Large intestine (tissue), 3 donors: ENCODE results near the gene NMT1. TPM values are rescaled to one million over a fixed set of nuclear protein-coding genes. Genes with fewer than 3 reads are reported as not detected.

ENCODE experiments used
- DNase-seq, 2 donors: peaks; one replicate each; pipeline versions ENCODE4 v3.0.0 to v3.0.0-alpha.2; 2013
- H3K27ac ChIP-seq: one replicate; pipeline ENCODE4 v1.5.1; 2013; ENCODE audit warnings: low read length
- H3K27me3 ChIP-seq: 2 replicates; pipeline ENCODE4 v1.6.1; 2013; ENCODE audit warnings: low read length; ENCODE audit not compliant: control insufficient read depth, insufficient read depth
- H3K36me3 ChIP-seq: 2 replicates; pipeline ENCODE4 v1.6.1; 2013; ENCODE audit warnings: low read length; ENCODE audit not compliant: control insufficient read depth, insufficient read depth
- H3K4me1 ChIP-seq: one replicate; pipeline ENCODE4 v1.6.1; 2013; ENCODE audit warnings: low read length; ENCODE audit not compliant: control insufficient read depth, insufficient read depth
- H3K4me3 ChIP-seq: one replicate; pipeline ENCODE4 v1.5.1; 2013; ENCODE audit warnings: low read length
- H3K9me3 ChIP-seq: one replicate; pipeline ENCODE4 v1.6.1; 2013; ENCODE audit warnings: mild to moderate bottlenecking, low read depth, low read length, moderate library complexity; ENCODE audit not compliant: control insufficient read depth
- WGBS: methylation state at CpG from one replicate; pipeline ENCODE4 v1.1.5; 2013; ENCODE audit warnings: low lambda C conversion rate; ENCODE audit not compliant: insufficient coverage; 5-methylcytosine and 5-hydroxymethylcytosine counted together
- polyA plus RNA-seq: library from polyadenylated mRNA; unstranded; fragments of 120-200 nt; gene quantifications from one replicate; pipeline ENCODE4 v1.2.1, GENCODE V29; 2013

NMT1 gene
- polyA plus RNA-seq, 1 donor, result 51.0 TPM

- no peak overlapping the region for H3K4me3 ChIP-seq
- no peak overlapping the region for H3K27ac ChIP-seq
- no peaks in the 10 kb centered on the region for H3K9me3 ChIP-seq
- no peak for DNase-seq
- no peaks in the 10 kb centered on the region for H3K4me1 ChIP-seq
- H3K27me3 ChIP-seq, result no peaks in the 10 kb centered on the region
- H3K36me3 ChIP-seq, result peaks cover 86% of the 10 kb centered on the region
- WGBS, result no CpG with 5 or more reads among the region's 3 CpGs
These were observed 35.0 kb downstream of the NMT1 start for GRCh38 chr17:45096141-45096540.

DNA sequence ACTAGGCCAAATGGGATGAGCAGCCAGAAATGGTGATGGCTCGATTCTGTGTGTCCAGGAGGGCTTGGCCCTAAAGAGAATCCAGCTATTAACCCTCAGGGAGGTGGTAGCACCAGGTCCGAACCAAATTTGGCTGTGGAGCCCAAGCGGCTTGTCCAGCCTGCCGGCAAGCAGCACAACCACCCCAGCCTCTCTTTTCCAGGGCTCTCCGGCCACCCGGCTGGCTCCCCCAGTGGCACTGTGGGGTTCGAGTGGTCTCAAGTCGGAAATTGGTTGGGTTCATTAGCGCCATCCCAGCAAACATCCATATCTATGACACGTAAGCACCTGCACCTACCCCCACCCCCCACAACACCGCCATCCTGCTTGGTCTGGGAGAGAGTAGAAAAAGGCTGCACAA lies 35.8 kb downstream of the NMT1 start:
- DNase-seq, result no peak
- Histone ChIP-seq H3K9me3 (no peaks in the 10 kb centered on the region), H3K27ac (no peak overlapping the region), H3K4me1 (no peaks in the 10 kb centered on the region), H3K36me3 (peaks cover 85% of the 10 kb centered on the region), H3K27me3 (no peaks in the 10 kb centered on the region), H3K4me3 (no peak overlapping the region)
- WGBS, result no CpG with 5 or more reads among the region's 11 CpGs

- DNase-seq, result no peak
- no peak overlapping the region for H3K27ac ChIP-seq
- H3K27me3 ChIP-seq, result no peaks in the 10 kb centered on the region
- no peaks in the 10 kb centered on the region for H3K9me3 ChIP-seq
- peaks cover 85% of the 10 kb centered on the region for H3K36me3 ChIP-seq
- H3K4me3 ChIP-seq, result no peak overlapping the region
- WGBS, result no CpG with 5 or more reads among the region's 13 CpGs
- no peaks in the 10 kb centered on the region for H3K4me1 ChIP-seq
These were observed 37.2 kb downstream of the NMT1 start for GRCh38 chr17:45098081-45098868.

DNA sequence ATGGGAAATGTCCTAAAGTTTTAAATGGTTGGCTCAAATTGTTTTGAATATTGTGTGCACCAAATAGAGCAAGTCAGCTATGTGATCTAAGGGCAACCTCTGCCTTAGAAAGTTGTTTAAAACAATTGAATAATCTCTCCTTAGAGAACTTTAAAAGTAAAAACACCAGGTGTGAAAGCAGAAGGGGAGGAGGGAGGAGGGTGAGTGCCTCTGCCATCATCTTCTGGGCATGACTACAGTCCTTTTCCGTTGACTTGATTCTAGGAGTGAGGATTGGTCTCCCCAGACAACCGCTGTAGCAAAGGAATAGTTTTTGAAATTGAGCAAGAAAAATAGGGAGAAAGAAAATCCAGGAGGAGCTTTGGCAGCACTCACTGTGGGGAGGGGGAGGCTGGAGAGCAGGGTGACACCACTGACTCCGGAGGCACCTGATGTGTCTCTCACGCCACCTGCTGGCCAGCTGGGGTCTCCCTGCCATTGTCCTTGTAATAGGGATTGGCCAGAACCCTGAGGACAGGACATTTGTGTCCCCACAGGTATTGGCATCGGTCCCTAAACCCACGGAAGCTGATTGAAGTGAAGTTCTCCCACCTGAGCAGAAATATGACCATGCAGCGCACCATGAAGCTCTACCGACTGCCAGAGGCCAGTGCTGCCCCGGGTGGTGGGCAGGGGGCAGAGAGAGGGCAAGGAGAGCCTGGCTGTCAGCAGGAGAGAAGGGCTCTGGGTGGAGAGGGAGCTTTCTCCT lies 37.9 kb downstream of the NMT1 start:
- peak; percentile 67 to 68 for DNase-seq
- H3K4me3 ChIP-seq, result no peak overlapping the region
- peaks cover 85% of the 10 kb centered on the region for H3K36me3 ChIP-seq
- no peaks in the 10 kb centered on the region for H3K9me3 ChIP-seq
- H3K27me3 ChIP-seq, result no peaks in the 10 kb centered on the region
- H3K4me1 ChIP-seq, result no peaks in the 10 kb centered on the region
- WGBS, result 29% methylated on average over 1 of the region's 9 CpGs
- no peak overlapping the region for H3K27ac ChIP-seq

GRCh38 chr17:45101546-45101882 lies 40.4 kb downstream of the NMT1 start:
- Histone ChIP-seq H3K27me3 (no peaks in the 10 kb centered on the region), H3K4me3 (no peak overlapping the region), H3K36me3 (peaks cover 89% of the 10 kb centered on the region), H3K9me3 (no peaks in the 10 kb centered on the region), H3K4me1 (no peaks in the 10 kb centered on the region), H3K27ac (no peak overlapping the region)
- no CpG with 5 or more reads among the region's 9 CpGs for WGBS
- no peak for DNase-seq

GRCh38 chr17:45101883-45102811 lies 41.0 kb downstream of the NMT1 start:
- no peak overlapping the region for H3K27ac ChIP-seq
- no CpG with 5 or more reads among the region's 12 CpGs for WGBS
- peaks cover 89% of the 10 kb centered on the region for H3K36me3 ChIP-seq

DNA sequence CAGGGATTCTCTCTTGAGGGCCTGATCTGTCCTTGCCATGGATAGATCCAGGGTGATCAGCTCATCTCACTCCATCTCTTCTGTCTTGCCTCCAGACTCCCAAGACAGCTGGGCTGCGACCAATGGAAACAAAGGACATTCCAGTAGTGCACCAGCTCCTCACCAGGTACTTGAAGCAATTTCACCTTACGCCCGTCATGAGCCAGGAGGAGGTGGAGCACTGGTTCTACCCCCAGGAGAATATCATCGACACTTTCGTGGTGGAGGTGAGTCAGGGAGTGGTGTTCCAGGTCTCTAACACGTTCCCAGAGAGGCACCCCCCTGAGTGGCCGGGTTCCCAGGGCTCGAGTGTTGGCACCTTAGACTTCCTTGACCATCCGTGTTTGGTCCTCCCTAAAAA lies 41.7 kb downstream of the NMT1 start:
- Histone ChIP-seq H3K4me1 (no peaks in the 10 kb centered on the region), H3K4me3 (no peak overlapping the region), H3K27ac (no peak overlapping the region), H3K27me3 (no peaks in the 10 kb centered on the region), H3K9me3 (no peaks in the 10 kb centered on the region), H3K36me3 (peaks cover 89% of the 10 kb centered on the region)
- DNase-seq, result no peak
- WGBS, result no CpG with 5 or more reads among the region's 9 CpGs

More at GRCh38 chr17:45101883-45102811, 41.0 kb downstream of the NMT1 start:
- no peak for DNase-seq
- no peaks in the 10 kb centered on the region for H3K9me3 ChIP-seq
- H3K4me3 ChIP-seq, result no peak overlapping the region
- H3K4me1 ChIP-seq, result no peaks in the 10 kb centered on the region
- H3K27me3 ChIP-seq, result no peaks in the 10 kb centered on the region

DNA sequence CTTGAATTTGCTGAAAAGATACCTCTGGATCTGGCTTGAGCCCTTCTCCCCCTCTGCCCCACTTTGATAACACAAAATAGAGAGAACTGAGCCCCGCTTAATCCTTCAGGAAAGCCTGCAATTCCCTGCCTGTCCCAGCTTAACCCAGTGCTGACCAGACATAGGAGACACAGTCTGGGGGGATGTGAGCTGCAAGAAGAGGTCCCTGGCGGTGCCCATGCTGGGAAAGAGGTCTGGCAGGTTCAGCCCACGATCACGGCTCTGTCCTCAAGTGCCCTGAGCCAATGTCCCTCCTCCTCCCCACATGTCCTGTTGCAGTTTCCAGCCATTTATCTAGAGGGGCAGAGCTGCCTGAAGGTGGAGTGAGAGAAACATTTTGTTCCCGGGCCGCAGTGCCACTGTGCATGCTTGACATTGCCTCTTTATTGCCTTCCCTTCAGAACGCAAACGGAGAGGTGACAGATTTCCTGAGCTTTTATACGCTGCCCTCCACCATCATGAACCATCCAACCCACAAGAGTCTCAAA lies 42.2 kb downstream of the NMT1 start:
- H3K27ac ChIP-seq, result no peak overlapping the region
- H3K9me3 ChIP-seq, result no peaks in the 10 kb centered on the region
- peaks cover 88% of the 10 kb centered on the region for H3K36me3 ChIP-seq
- no peaks in the 10 kb centered on the region for H3K4me1 ChIP-seq
- no peak overlapping the region for H3K4me3 ChIP-seq
- 87% methylated on average over 3 of the region's 9 CpGs for WGBS
- DNase-seq, result no peak
- no peaks in the 10 kb centered on the region for H3K27me3 ChIP-seq

GRCh38 chr17:45104029-45104428 lies 42.9 kb downstream of the NMT1 start:
- no CpG with 5 or more reads among the region's 8 CpGs for WGBS
- H3K27ac ChIP-seq, result no peak overlapping the region
- H3K27me3 ChIP-seq, result no peaks in the 10 kb centered on the region
- DNase-seq, result no peak
- H3K36me3 ChIP-seq, result peaks cover 87% of the 10 kb centered on the region
- H3K4me3 ChIP-seq, result no peak overlapping the region
- H3K4me1 ChIP-seq, result no peaks in the 10 kb centered on the region
- H3K9me3 ChIP-seq, result no peaks in the 10 kb centered on the region

DNA sequence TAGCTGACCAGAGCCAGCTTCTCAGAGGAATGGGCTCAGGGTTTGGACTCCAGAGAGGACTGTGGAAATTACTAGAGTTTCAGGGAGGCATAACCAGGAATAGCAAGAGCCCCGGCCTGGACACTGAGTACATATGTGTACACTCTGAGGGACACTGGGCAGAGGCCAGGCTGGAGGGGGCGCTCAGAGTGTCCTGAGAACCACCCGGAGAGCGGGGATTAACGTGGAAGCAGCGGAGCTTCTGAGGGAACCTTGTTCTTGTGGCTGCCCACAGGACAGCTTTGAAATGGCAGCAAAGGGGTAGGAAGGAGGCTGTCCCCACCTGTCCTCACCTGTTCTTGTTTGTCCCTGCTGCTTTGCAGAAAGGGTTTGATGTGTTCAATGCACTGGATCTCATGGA lies 43.4 kb downstream of the NMT1 start:
- Histone ChIP-seq H3K4me3 (no peak overlapping the region), H3K9me3 (no peaks in the 10 kb centered on the region), H3K36me3 (peaks cover 84% of the 10 kb centered on the region), H3K27ac (no peak overlapping the region), H3K4me1 (no peaks in the 10 kb centered on the region), H3K27me3 (no peaks in the 10 kb centered on the region)
- no peak for DNase-seq
- no CpG with 5 or more reads among the region's 6 CpGs for WGBS
